Stimulated activated naive CD8-positive, alpha-beta T cell treated with anti-CD3 and anti-CD28 coated beads, Interleukin-15, amount 100 ng/mL, for 72 hours (primary cell): ENCODE results near the gene DLG2.
"Not testable (repeated sequence)": the region's sequence is repeated elsewhere in the genome, so short reads cannot be mapped to it uniquely, and the experiment has no call there.

Experiments
- ATAC-seq: fragments of 150-1000 bp; cut with Tn5 transposase; 2 replicates; pipeline ENCODE4 v1.10.0; 2021; ENCODE audit warnings: mild to moderate bottlenecking, moderate library complexity
- DNase-seq, 2 donors: peaks; one replicate each; pipeline ENCODE4 v3.0.0; 2021 to 2022
- H3K27ac Mint-ChIP-seq, 2 donors: one replicate each; pipeline ENCODE4 v1.8.0; 2022; ENCODE audit warnings: mild to moderate bottlenecking in 2 of 2, mixed read lengths in 2 of 2, moderate library complexity in 2 of 2
- H3K27me3 Mint-ChIP-seq: one replicate; pipeline ENCODE4 v1.8.0; 2022; ENCODE audit warnings: mixed read lengths
- H3K4me1 Mint-ChIP-seq: one replicate; pipeline ENCODE4 v1.8.0; 2022; ENCODE audit warnings: mild to moderate bottlenecking, mixed read lengths
- H3K4me3 Mint-ChIP-seq, 2 donors: one replicate each; pipeline ENCODE4 v1.8.0; 2022; ENCODE audit warnings: mild to moderate bottlenecking in 2 of 2, mixed read lengths in 2 of 2, moderate library complexity in 1 of 2
- H3K9me3 Mint-ChIP-seq, 2 donors: one replicate each; pipeline ENCODE4 v1.8.0; 2022; ENCODE audit warnings: mixed read lengths in 2 of 2

The DLG2 gene

GRCh38 chr11:85606237-85606636, 20.9 kb downstream of the DLG2 start:
- H3K4me1 Mint-ChIP-seq, ATAC-seq, H3K9me3 Mint-ChIP-seq, H3K27ac Mint-ChIP-seq, H3K4me3 Mint-ChIP-seq, H3K27me3 Mint-ChIP-seq, DNase-seq: not testable (repeated sequence)

DNA sequence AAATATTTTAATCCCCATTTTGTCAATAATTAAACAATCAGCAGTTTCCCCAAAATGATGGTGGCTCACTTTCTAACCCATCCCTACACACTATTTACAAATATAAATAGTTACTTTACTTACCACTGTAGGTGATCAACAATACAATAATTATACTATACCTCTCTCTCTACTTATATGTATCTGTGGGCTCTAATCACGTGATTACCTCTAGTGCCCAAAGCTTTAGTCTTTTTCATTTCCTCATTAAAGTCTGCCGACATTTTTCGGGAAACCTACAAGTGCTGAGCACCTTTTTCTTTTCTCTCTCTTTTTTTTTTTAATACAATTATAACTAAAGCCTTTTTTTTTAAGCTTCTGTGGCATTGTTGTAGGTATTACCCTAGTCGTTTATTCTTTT, 23.9 kb downstream of the DLG2 start:
- no peak for ATAC-seq
- Mint-ChIP-seq H3K4me1 (no peaks in the 10 kb centered on the region), H3K27ac (no peak overlapping the region), H3K27me3 (no peaks in the 10 kb centered on the region), H3K9me3 (no peaks in the 10 kb centered on the region), H3K4me3 (no peak overlapping the region)
- DNase-seq: no peak

GRCh38 chr11:85602526-85603213, 24.5 kb downstream of the DLG2 start:
- no peak for ATAC-seq
- Mint-ChIP-seq H3K9me3 (no peaks in the 10 kb centered on the region), H3K27me3 (no peaks in the 10 kb centered on the region), H3K4me1 (no peaks in the 10 kb centered on the region), H3K27ac (no peak overlapping the region), H3K4me3 (no peak overlapping the region)
- DNase-seq: no peak

DNA sequence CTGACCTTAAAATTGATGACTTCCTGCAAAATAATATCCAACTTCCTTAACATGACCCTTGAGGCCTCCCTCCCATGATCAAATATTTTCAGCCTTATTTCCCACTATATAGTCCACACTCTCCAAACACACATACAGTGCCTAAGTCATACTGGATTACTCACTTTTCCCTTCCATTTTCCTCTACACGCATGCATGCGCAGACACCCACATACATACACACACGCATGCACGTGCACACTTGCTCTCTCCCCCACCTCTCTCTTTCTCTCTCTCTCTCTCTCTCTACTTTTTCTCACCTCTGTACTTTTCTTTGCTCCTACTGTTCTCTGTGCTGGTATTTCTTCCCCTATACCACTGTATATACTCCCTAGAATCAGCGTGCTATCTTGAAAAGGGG, 28.1 kb downstream of the DLG2 start:
- ATAC-seq (no peak), DNase-seq (no peak)
- Mint-ChIP-seq H3K27me3 (no peaks in the 10 kb centered on the region), H3K27ac (no peak overlapping the region), H3K9me3 (no peaks in the 10 kb centered on the region), H3K4me1 (no peaks in the 10 kb centered on the region), H3K4me3 (no peak overlapping the region)

DNA sequence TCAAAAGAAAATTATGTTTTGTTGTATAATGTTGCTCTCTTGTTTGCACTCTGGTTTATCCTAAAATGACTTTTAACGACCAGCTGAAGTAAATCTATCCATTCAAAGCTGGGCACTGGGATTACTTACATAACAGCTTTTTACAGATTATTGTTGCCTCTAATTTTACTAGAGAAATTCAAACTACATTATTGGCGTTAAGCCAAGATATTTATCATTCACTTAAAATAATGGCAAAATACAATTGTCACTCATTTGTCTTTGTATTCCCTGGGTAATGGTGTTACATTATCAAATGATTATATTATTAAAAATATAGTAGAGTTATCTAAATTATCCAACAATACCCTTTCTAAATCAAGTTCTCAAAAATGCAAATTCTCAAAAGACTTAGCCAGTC, 30.3 kb downstream of the DLG2 start:
- no peaks in the 10 kb centered on the region for H3K27me3 Mint-ChIP-seq
- DNase-seq (no peak), ATAC-seq (no peak)
- H3K4me3 Mint-ChIP-seq: no peak overlapping the region
- no peaks in the 10 kb centered on the region for H3K9me3 Mint-ChIP-seq
- H3K4me1 Mint-ChIP-seq: no peaks in the 10 kb centered on the region
- H3K27ac Mint-ChIP-seq: no peak overlapping the region

DNA sequence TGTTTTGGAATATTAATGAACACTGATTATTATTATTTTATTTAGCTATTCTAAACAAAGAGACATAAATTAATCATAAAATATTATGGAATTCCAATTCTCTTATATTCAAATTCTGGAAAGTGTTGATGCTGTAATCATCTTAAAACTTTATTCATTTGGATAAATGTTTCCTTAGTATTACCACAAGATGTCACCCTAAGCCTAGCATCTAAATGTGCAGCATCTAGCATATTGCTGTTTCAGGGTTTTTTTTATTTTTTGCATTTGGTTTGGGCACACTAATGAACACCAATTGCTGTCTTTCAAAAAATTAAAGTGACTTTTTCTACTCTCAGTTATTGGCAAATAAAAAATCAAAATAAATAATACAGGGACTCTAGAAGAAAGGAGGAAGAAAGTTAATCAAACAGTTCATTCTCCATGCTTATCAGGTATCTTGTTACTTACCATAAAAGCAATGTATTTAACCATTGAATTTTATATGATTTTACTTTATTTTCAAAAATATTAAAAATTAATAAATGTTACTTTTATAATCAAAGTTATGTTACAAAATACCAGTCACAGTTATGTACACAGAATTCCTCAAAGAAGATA, 31.8 kb downstream of the DLG2 start:
- ATAC-seq (no peak), DNase-seq (no peak)
- Mint-ChIP-seq H3K27me3 (no peaks in the 10 kb centered on the region), H3K4me3 (no peak overlapping the region), H3K4me1 (no peaks in the 10 kb centered on the region), H3K27ac (no peak overlapping the region), H3K9me3 (no peaks in the 10 kb centered on the region)

GRCh38 chr11:85590848-85591483, 36.2 kb downstream of the DLG2 start:
- no peak overlapping the region for H3K4me3 Mint-ChIP-seq
- H3K4me1 Mint-ChIP-seq: no peaks in the 10 kb centered on the region
- H3K9me3 Mint-ChIP-seq: peaks cover 15 to 24% of the 10 kb centered on the region in 2 donors
- peaks cover 9% of the 10 kb centered on the region for H3K27me3 Mint-ChIP-seq
- no peak for DNase-seq
- H3K27ac Mint-ChIP-seq: no peak overlapping the region
- ATAC-seq: peak; percentile 42

- no peaks in the 10 kb centered on the region for H3K4me1 Mint-ChIP-seq
- no peak overlapping the region for H3K27ac Mint-ChIP-seq
- DNase-seq (no peak), ATAC-seq (no peak)
- H3K9me3 Mint-ChIP-seq: peaks cover 15 to 24% of the 10 kb centered on the region in 2 donors
- H3K27me3 Mint-ChIP-seq: peaks cover 9% of the 10 kb centered on the region
- H3K4me3 Mint-ChIP-seq: no peak overlapping the region
Measured at GRCh38 chr11:85589373-85589772, 37.8 kb downstream of the DLG2 start.

DNA sequence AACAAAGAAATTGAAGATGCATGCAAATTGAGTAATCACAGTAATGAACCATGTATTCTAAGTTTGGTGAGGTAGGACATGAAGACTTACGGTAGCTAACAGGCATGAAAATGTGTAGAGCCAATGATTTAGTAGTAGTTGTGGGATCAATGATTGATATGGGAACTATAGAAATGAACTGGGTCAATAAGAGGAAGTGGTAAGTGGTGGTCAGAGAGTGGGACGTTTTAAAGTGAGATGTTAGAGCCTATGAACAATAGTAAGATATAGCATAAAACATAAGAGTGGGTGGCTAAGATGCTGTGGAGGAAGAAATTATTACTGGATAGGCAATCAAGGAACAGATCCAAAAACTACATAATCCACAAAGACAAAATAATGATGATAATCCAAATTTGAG, 45.0 kb downstream of the DLG2 start:
- Mint-ChIP-seq H3K4me3 (no peak overlapping the region), H3K27me3 (peaks cover 9% of the 10 kb centered on the region), H3K4me1 (no peaks in the 10 kb centered on the region), H3K9me3 (peaks cover 8% of the 10 kb centered on the region in 2 donors), H3K27ac (no peak overlapping the region)
- ATAC-seq (peak; percentile 64), DNase-seq (no peak)

GRCh38 chr11:85575388-85575787, 51.8 kb downstream of the DLG2 start:
- ATAC-seq (no peak), DNase-seq (no peak)
- peaks cover 8 to 11% of the 10 kb centered on the region in 2 donors for H3K9me3 Mint-ChIP-seq
- peaks cover 10% of the 10 kb centered on the region for H3K27me3 Mint-ChIP-seq
- H3K4me1 Mint-ChIP-seq: no peaks in the 10 kb centered on the region
- H3K27ac Mint-ChIP-seq: no peak overlapping the region
- H3K4me3 Mint-ChIP-seq: no peak overlapping the region

DNA sequence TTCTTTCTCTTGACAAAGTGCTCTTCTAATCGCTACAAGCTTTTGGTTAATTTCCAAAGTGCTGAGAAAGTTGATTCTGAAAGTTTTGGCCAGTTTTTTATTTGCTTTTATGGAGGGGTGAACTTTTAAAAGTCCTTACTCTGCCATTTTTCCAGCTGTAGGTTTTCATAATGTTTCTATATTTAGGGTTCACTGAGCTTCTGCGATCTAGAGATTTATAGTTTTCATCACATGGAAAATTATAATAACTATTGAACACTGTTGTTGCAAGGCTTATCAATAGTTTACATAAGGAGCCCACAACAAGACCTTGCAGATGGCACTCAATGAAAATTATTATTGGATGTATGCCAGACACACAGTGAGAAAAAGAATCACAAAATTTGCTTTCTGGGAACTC, 55.1 kb downstream of the DLG2 start:
- Mint-ChIP-seq H3K27ac (no peak overlapping the region), H3K4me3 (no peak overlapping the region), H3K9me3 (peaks cover 8 to 13% of the 10 kb centered on the region in 2 donors), H3K4me1 (peaks cover 7% of the 10 kb centered on the region), H3K27me3 (peaks cover 10% of the 10 kb centered on the region)
- DNase-seq (no peak), ATAC-seq (no peak)

GRCh38 chr11:85569525-85569924, 57.6 kb downstream of the DLG2 start:
- peaks cover 1 to 8% of the 10 kb centered on the region in 2 donors for H3K9me3 Mint-ChIP-seq
- H3K27ac Mint-ChIP-seq: no peak overlapping the region
- ATAC-seq (no peak), DNase-seq (no peak)
- H3K4me1 Mint-ChIP-seq: peaks cover 7% of the 10 kb centered on the region
- H3K4me3 Mint-ChIP-seq: no peak overlapping the region
- H3K27me3 Mint-ChIP-seq: peaks cover 3% of the 10 kb centered on the region

- no peak for DNase-seq
- Mint-ChIP-seq H3K4me3 (no peak overlapping the region), H3K27ac (no peak overlapping the region), H3K27me3 (no peaks in the 10 kb centered on the region), H3K9me3 (no peaks in the 10 kb centered on the region), H3K4me1 (no peaks in the 10 kb centered on the region)
- ATAC-seq: no peak
Measured at GRCh38 chr11:85558411-85558810, 68.7 kb downstream of the DLG2 start.

DNA sequence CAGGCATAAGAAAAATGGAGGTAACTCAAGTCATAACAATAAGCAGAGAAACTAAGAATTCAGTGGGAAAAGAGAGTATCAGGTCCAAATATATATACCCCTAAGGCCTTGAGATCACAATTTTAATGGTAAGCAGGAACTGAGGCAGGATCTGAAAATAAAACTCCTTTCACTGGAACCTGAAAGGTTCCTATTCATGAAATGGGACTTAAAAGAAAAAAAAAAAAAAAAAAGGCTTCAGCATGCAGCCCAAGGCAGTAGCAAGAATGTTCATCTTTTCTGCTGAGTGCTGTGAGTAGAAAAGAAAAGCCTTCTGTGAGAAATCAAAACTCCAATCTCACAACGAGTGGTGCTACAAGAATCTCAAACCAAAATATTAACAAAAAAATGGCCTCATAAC, 75.3 kb downstream of the DLG2 start:
- Mint-ChIP-seq H3K4me1 (no peaks in the 10 kb centered on the region), H3K27ac (no peak overlapping the region)
- no peak for ATAC-seq

GRCh38 chr11:85541683-85542082, 85.5 kb downstream of the DLG2 start:
- Mint-ChIP-seq H3K27ac (no peak overlapping the region), H3K4me1 (no peaks in the 10 kb centered on the region), H3K4me3 (no peak overlapping the region), H3K9me3 (peaks cover 8 to 11% of the 10 kb centered on the region in 2 donors), H3K27me3 (no peaks in the 10 kb centered on the region)
- DNase-seq (no peak), ATAC-seq (no peak)

More for the DNA sequence above, 75.3 kb downstream of the DLG2 start:
- Mint-ChIP-seq H3K4me3 (no peak overlapping the region), H3K9me3 (peaks cover 2 to 11% of the 10 kb centered on the region in 2 donors), H3K27me3 (no peaks in the 10 kb centered on the region)
- DNase-seq: no peak

DNA sequence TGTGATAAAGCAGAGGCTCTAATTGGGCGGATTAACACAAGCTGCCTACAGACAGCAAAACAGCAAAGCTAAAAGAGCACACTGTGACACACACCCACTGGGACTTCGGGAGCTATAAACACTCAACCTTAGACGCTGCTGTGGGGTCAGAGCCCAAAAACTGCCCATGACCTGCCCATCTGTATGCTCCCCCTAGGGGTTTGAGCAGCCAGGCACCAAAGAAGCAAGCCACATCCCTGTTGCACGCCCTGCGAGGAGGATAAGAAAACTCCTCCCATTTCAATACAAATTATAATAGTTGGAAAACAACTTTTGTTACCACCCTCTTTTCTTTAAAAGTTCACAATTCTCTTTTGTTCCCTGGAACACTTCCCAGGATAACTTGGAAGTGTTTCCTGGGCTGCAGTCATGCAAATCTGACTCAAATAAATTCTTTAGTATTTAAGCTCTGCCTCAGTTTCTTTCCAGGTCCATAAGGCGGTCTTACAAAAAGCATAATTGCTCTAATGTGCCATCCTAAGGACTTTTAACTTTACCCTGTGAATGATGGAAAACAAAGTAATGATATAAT, 86.4 kb downstream of the DLG2 start:
- ATAC-seq (no peak), DNase-seq (no peak)
- Mint-ChIP-seq H3K4me3 (no peak overlapping the region), H3K27me3 (no peaks in the 10 kb centered on the region), H3K4me1 (no peaks in the 10 kb centered on the region), H3K27ac (peak overlapping the region in 1 of 2 donors; percentile 62), H3K9me3 (peaks cover 0 to 3% of the 10 kb centered on the region in 2 donors)
